Measurements from ENCODE around the gene UBE2E2.

Gene UBE2E2

DNA sequence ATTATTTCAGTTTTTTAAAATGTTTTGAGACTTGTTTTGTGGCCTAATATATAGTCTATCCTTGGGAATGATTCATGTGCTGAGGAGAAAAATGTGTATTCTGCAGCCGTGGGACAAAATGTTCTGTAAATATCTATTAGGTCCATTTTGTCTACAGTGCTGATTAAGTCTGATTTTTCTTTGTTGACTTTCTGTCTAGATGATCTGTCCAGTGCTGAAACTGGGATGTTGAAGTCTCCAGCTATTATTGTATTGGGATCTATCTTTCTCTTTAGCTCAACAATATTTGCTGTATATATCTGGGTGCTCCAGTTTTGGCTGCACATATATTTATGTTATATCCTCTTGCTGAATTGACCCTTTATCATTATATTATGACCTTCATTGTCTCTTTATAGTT lies 85.2 kb downstream of the UBE2E2 start:
- no peak for FAIRE-seq

- no peak for FAIRE-seq
Measured at GRCh38 chr3:23288715-23289114, 85.6 kb downstream of the UBE2E2 start.

GRCh38 chr3:23292432-23292831 lies 89.3 kb downstream of the UBE2E2 start:
- no peak for FAIRE-seq

DNA sequence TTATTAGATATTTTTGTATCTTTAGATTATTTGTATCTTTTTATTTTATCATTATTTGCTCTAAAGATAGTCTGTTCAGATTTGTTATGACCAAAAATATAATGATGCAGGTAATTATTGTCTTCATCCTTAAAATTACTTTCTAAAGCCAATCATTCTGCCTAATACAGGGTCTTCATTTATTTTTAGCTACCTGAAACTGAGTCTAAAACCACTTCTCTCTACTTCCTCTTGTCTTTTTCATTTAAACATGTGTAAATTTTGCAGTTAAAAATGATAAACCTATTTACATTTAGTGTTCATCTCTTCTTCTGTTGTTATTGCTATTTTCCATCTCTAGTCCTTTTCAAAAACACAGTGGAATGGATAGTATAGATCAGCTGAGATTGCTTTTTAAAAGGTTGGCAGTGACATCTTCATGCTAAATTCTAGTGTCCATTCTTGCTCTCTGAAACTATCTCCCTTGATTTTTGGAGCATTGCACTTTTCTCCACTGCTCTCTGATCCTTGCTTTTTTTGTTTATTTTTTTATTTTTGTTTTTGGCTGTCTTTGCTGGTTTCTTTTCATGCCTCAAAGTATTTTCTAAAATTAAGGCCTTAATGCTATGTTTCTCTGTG lies 91.8 kb downstream of the UBE2E2 start:
- no peak for FAIRE-seq

DNA sequence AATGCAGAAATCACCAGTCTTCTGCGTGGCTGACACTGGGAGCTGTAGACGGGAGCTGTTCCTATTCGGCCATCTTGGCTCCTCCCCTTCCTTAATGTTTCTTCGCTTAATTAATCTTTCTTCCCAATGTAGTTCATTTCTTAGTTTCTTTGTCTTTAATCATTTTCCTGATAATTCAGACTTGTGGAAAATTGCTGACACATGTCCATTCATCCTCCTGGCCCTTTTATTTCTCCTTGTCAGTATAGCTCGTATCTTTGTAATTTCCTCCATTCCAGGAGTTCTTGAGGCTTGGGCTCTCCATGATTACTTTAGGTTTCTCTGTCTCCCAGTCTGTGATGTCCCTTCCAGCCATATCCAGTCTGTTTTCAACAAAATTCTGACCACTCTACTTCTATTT lies 98.7 kb downstream of the UBE2E2 start:
- FAIRE-seq, result no peak

DNA sequence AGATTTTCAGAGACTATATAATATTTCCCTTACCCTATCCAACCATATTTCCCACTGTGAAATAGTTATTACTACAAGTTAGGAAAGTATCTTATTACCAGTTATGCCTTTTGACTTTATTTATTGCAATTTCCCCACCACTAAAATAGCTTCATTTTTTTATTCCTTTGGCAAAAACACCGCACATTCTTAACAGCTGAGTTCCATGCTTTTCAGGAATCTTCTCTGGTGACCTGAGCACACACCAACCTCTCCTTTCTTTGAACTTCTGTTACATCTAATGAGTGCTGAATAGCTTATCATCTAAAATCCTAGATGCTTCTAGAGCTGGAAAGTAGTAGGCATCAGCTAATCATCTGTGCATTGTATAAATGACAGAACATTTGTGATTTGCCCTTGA lies 99.1 kb downstream of the UBE2E2 start:
- no peak for FAIRE-seq

- no peak for FAIRE-seq
Measured at GRCh38 chr3:23303601-23304217, 100.6 kb downstream of the UBE2E2 start.

DNA sequence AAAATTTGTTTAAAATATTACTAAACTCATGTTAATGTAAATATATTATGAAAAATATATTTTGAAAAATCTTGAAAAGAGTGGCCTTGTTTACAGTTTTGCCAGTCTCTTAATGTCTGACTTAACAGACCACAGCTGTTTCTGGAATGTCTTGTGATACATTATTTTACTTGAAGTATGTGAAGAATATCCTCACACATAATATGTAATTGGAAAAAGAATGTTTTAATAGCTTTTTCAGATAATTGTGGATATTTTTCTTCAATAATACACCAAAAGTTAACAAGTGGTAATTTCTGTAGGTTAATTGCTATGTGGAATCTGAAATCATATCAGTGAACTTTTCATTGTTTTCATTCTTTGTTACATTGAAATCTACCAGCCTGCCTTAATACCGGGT lies 101.3 kb downstream of the UBE2E2 start:
- no peak for FAIRE-seq

DNA sequence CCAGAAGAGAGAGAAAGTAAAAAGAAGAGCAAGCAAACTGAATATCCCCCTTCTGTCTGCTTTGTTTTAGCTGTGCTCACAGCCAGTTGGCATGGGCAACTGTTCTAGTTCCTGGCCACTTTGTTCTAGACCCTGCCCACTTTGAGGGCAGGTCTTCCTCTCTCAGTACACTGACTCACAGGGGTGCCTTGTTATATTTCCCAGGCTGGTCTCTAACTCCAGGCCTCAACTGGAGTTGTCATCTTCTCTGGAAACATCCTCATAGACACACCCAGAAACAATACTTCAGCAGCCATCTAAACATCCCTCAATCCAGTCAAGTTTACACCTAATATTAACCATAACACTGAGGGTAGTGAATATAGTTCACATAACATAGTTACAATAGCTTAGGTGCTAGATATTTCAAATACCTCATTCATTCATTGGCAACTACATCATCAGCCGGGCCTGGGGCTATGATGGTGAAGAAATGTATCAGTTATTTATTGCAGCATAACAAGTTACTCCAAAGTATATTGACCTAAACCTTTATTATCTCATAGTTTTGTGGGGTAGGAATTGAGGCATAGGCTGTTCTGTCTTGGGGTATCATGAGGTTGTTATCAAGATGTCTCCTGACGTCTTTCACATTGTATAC lies 106.0 kb downstream of the UBE2E2 start:
- FAIRE-seq, result no peak

DNA sequence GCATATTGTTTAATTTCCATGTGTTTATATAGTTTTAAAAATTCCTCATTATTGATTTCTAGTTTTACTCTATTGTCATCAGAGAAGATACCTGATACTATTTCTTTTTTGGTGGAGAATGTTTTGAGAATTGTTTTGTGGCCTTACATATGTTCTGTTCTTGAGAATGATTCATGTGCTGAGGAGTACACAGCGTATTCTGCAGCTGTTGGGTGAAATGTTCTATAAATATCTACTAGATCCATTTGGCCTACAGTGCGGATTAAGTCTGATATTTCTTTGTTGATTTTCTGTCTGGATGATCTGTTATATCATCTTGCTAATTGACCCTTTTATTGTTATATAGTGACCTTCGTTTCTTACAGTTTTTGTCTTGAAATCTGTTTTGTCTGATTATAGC lies 109.7 kb downstream of the UBE2E2 start:
- no peak for FAIRE-seq

DNA sequence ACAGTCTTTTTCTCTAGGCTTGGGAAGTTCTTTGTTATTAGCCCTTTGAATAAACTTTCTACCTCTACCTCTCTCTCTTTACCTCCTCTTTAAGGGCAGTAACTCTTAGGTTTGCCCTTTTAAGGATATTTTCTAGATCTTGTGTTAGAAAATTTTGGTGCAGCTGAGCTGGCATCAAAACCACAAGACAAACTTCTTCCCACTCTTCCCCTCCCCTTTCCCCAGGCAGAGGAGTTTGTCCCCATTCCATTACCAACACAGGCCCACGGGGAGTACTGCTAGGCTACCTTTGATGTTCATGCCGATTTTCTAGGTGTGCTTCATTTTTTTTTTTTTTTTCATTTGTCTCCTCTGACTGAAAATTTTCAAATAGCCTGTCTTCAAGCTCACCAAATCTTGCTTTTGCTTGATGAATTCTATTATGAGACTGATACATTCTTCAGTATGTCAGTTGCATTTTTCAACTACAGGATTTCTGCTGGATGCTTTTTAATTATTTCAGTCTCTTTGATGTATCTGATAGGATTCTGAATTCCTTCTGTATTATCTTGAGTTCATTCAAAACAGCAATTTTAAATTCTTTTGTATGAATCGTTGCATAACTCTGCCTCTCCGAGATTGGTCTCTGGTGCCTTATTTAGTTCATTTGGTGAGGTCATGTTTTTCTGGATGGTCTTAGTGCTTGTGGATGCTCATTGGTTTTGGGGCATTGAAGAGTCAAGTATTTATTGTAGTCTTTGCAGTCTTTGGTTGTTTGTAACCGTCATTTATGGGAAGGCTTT lies 112.0 kb downstream of the UBE2E2 start:
- FAIRE-seq, result no peak

- FAIRE-seq, result no peak
Measured at GRCh38 chr3:23316924-23317323, 113.8 kb downstream of the UBE2E2 start.

GRCh38 chr3:23319366-23320312 lies 116.5 kb downstream of the UBE2E2 start:
- no peak for FAIRE-seq

DNA sequence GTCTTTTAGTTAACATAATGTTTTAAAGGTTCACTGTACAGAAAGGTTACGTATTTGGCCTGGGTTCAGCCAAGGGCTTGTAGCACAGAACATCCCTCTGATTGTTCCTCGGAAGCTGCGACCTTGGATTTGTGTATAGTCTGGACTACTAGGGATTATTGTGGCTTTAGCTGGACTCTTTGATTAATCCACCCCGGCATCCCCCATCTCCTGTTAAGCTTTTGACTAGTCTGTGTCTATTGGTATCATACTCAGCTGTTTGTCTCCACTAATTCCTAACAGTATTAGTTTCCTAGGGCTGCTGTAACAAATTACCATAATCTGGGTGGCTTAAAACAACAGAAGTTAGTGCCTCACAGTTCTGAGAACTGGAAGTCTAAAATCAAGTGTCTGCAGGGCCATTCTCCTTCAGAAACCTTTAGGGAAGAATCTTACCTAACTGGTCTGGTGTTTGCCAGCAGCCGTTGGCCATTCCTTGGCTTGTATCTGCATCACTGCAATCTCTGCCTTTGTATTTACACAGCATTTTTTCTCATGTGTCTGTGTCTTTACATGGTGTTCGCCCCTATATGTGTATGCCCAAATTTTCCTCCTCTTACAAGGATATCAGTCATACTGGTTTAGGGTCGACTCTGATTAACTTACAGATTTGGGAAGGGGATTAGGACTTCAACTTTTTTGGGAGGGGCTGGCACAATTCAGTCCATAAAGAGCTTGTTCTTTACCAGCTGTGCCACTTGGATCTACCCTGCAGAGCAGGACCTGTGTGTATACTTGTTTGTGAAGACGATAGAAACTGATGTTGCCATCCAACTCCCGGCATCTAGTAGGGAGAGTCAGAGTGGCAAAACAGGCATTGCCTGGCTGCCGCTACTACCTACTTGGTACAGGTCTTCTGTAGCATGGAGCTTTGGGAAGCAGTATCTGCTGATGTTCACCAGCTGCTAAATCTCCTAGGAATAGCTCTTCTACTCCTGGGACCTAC lies 117.8 kb downstream of the UBE2E2 start:
- FAIRE-seq, result no peak

DNA sequence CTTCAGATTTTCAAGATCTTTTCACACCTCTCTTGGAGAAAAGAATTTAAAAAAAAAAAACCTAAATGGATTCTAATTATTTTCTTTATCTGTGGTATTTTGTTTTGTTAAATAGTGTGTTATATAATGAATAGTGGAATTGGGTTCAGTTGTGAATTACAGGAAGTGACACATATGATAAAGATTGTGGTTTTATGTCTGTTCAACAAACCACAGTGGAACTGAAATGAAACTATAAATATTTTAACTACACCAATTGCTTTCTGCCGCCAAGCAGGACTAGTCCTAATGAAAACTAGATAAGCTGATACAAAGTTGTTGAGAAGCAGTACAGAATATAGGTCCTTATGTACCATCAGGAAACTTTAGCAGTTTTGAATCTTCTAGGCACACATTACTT lies 121.6 kb downstream of the UBE2E2 start:
- no peak for FAIRE-seq

DNA sequence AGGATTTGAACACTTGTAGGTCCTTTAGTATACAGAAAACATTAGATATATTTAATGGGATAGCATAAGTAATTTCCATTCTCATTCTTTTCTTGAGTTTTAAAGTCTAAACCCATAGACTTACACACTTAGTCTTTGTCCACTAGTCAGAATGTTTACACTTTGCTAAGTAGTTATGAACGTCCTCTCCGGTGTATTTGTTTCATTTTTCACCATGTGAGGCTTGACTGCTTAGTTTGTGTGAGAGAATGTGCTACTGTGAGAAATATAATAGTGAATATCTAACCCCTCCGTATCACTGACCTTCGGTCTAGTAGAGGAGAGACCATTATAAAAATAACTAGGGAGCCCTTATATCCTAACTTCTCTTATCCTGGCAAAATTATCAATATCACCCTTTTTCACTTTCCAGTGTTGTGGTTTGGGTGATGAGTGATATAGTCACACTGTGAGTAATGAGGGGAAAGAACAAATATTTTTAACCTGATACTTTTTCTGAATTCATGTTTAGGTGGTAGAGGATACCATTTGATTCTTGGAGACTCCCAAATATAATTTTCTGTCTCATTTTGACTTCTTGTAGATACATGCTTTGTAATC lies 122.4 kb downstream of the UBE2E2 start:
- FAIRE-seq, result no peak

DNA sequence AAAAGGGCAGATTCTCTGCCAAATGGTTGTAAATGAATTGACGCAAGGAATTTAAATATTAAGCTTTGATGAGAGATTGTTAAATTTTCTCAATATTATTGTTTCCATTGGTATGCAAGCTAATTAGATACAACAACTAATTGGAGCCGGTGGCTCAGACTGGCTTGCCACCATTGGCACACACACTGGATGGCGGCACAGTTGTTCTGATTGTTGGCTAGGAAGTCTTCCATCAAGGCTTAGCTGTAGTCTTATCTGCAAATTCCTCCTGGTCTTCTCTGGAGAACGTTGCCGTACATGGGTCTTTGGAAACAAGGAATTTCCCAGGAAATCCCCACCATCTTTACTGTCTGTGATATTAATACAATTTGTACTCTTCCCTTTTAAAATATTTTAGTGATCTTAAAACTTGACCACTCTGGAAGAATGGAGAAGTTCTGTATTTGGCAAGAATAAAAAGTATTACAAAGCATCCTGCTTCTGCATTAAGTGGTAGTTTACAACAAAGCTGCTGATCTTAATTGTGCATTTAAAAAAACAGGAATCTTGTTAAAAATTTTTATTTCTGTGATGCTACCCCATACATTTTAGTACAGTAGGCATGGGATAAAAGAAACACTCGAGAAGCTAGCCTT lies 126.5 kb downstream of the UBE2E2 start:
- FAIRE-seq, result no peak

DNA sequence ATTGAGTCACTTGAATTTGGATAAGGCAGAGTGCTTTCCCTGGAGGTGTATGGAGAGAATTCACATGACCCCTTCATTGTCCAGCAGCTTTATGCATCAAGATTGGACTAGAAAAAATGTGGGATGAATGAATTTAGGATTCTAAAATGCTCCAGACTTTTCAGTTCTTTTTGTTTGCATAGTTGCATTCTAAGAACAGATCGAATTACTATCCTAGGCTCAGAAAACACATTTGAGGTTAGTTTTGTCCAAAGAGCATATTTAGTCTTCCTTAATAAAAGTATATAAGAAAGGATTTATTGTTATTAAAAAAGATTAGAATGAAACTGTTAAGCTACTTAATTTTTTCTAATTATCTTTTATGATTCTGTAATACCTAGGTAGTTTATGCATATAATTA lies 127.4 kb downstream of the UBE2E2 start:
- FAIRE-seq, result no peak

- no peak for FAIRE-seq
Measured at GRCh38 chr3:23331141-23331935, 128.2 kb downstream of the UBE2E2 start.

GRCh38 chr3:23333633-23334032 lies 130.5 kb downstream of the UBE2E2 start:
- FAIRE-seq, result no peak
